Fibroblast of lung (primary cell): Measurements from ENCODE around the gene RAPGEF3. TPM values are rescaled to one million over a fixed set of nuclear protein-coding genes. Genes with fewer than 3 reads are reported as not detected.
A peak's percentile ranks its signal among the peaks of the same experiment; 100 is the strongest.

Source experiments
- DNase-seq, 2 donors: peaks; one replicate each; pipeline versions ENCODE4 v3.0.0 to v3.0.0-alpha.2; 2010; ENCODE audit warnings: low read depth in 2 of 2
- H2AFZ ChIP-seq: 2 replicates; pipeline ENCODE4 v1.5.1; 2012; ENCODE audit warnings: low read length, control low read depth, inconsistent platforms
- H3K27ac ChIP-seq: 2 replicates; pipeline ENCODE4 v1.5.1; 2011; ENCODE audit warnings: low read length, control low read depth; ENCODE audit not compliant: insufficient read depth
- H3K27me3 ChIP-seq: 2 replicates; pipeline ENCODE4 v1.5.1; 2011; ENCODE audit warnings: mild to moderate bottlenecking, low read length; ENCODE audit not compliant: control insufficient read depth, insufficient read depth
- H3K36me3 ChIP-seq: 2 replicates; pipeline ENCODE4 v1.5.1; 2011; ENCODE audit warnings: low read length; ENCODE audit not compliant: control insufficient read depth, insufficient read depth
- H3K4me1 ChIP-seq: 2 replicates; pipeline ENCODE4 v1.5.1; 2011; ENCODE audit warnings: low read length; ENCODE audit not compliant: control insufficient read depth, insufficient read depth; ENCODE audit errors: extremely low read depth
- H3K4me2 ChIP-seq: 2 replicates; pipeline ENCODE4 v1.5.1; 2011; ENCODE audit warnings: low read length, control low read depth; ENCODE audit not compliant: insufficient read depth; ENCODE audit errors: extremely low read depth
- H3K4me3 ChIP-seq, 4 experiments: fragments of 200-600 bp in 1 of 4; sonication (generic) in 1 of 4; replicated peaks in 1 of 4; 2 replicates each; pipeline ENCODE4 v1.5.1; 2011 to 2016; ENCODE audit warnings: low read length in 4 of 4, low read depth in 3 of 4, mild to moderate bottlenecking in 3 of 4, control low read depth in 2 of 4, inconsistent platforms in 1 of 4, mixed read lengths in 1 of 4; ENCODE audit not compliant: insufficient read depth in 1 of 4; ENCODE audit errors: control extremely low read depth in 1 of 4
- H3K79me2 ChIP-seq: 2 replicates; pipeline ENCODE4 v1.5.1; 2012; ENCODE audit warnings: mild to moderate bottlenecking, low read length, inconsistent platforms; ENCODE audit not compliant: control insufficient read depth, insufficient read depth
- H3K9ac ChIP-seq: 2 replicates; pipeline ENCODE4 v1.5.1; 2011; ENCODE audit warnings: mild to moderate bottlenecking, low read length, control low read depth; ENCODE audit not compliant: insufficient read depth
- H3K9me3 ChIP-seq: 2 replicates; pipeline ENCODE4 v1.5.1; 2012; ENCODE audit warnings: low read depth, low read length; ENCODE audit not compliant: control insufficient read depth, insufficient read depth
- H4K20me1 ChIP-seq: 2 replicates; pipeline ENCODE4 v1.5.1; 2011; ENCODE audit warnings: low read length; ENCODE audit not compliant: control insufficient read depth, insufficient read depth; ENCODE audit errors: extremely low read depth
- CTCF ChIP-seq, 2 donors: IDR thresholded peaks in 1 of 2; conservative IDR thresholded peaks in 1 of 2; 1 replicate in 1 of 2; 2 replicates in 1 of 2; pipeline ENCODE4 v1.5.1; 2011 to 2012; ENCODE audit warnings: low read length in 2 of 2, control low read depth in 1 of 2, inconsistent platforms in 1 of 2, low read depth in 1 of 2, mild to moderate bottlenecking in 1 of 2
- EZH2 ChIP-seq: IDR thresholded peaks from 2 replicates; pipeline ENCODE4 v1.5.1; 2012; ENCODE audit warnings: low read length, control low read depth, mild to moderate bottlenecking; ENCODE audit errors: missing control alignments
- polyA plus RNA-seq, 2 donors: library from polyadenylated mRNA; depleted of rRNA in 1 of 2; stranded (reverse) in 1 of 2; unstranded in 1 of 2; fragments of >200 nt; gene quantifications; 2 replicates each; pipeline ENCODE4 v1.2.1, GENCODE V29; 2011 to 2012; ENCODE audit warnings: missing spikeins in 1 of 2
- total RNA-seq: library from RNA; depleted of rRNA; stranded (reverse); fragments of >200 nt; gene quantifications from 2 replicates; pipeline ENCODE4 v1.2.1, GENCODE V29; 2014

The RAPGEF3 gene
- total and polyA plus RNA-seq, 2 donors (not counting 1 experiment from before 2014, with no cell fraction given), result 0.83 to 2.8 TPM

GRCh38 chr12:47725091-47725772 lies 33.4 kb downstream of the RAPGEF3 start, which contains the start of gene ENDOU:
ENDOU (minus strand) TSS chr12:47725490; CDS start chr12:47725413, 77 bp downstream.
- Histone ChIP-seq H3K27ac (peak within 1 kb of the TSS; percentile 39), H3K9me3 (no peaks in the 10 kb centered on the region), H3K4me1 (peaks cover 18% of the 10 kb centered on the region), H4K20me1 (no peaks in the 10 kb centered on the region), H2AFZ (no peak within 1 kb of the TSS), H3K79me2 (no peaks in the 10 kb centered on the region), H3K36me3 (no peaks in the 10 kb centered on the region), H3K4me2 (no peak within 1 kb of the TSS), H3K27me3 (no peaks in the 10 kb centered on the region), H3K4me3 (no peak within 1 kb of the TSS), H3K9ac (no peak within 1 kb of the TSS)
- TF ChIP-seq EZH2, result no peak
- no peak for TF ChIP-seq CTCF (conservative IDR thresholded peaks at IDR 0.05 in 1 of 2, IDR thresholded peaks at IDR 0.05 in 1 of 2; ENCODE audit: low read depth in 1 of 2, low read length in 2 of 2)
- DNase-seq, result no peak

GRCh38 chr12:47722941-47723631 lies 35.6 kb downstream of the RAPGEF3 start:
- TF ChIP-seq CTCF (conservative IDR thresholded peaks at IDR 0.05 in 1 of 2, IDR thresholded peaks at IDR 0.05 in 1 of 2; ENCODE audit: low read depth in 1 of 2, low read length in 2 of 2), result no peak
- TF ChIP-seq EZH2, result no peak
- no peak for DNase-seq

GRCh38 chr12:47722136-47722834 lies 36.4 kb downstream of the RAPGEF3 start:
- Histone ChIP-seq H3K9ac (no peak overlapping the region), H3K4me3 (no peak overlapping the region), H3K36me3 (no peaks in the 10 kb centered on the region), H2AFZ (no peak overlapping the region), H4K20me1 (no peaks in the 10 kb centered on the region), H3K4me2 (no peak overlapping the region), H3K4me1 (peaks cover 11% of the 10 kb centered on the region), H3K79me2 (no peaks in the 10 kb centered on the region), H3K27me3 (no peaks in the 10 kb centered on the region), H3K27ac (no peak overlapping the region), H3K9me3 (no peaks in the 10 kb centered on the region)
- no peak for DNase-seq
- no peak for TF ChIP-seq EZH2
- no peak for TF ChIP-seq CTCF (conservative IDR thresholded peaks at IDR 0.05 in 1 of 2, IDR thresholded peaks at IDR 0.05 in 1 of 2; ENCODE audit: low read depth in 1 of 2, low read length in 2 of 2)

More at GRCh38 chr12:47722941-47723631, 35.6 kb downstream of the RAPGEF3 start:
- H2AFZ ChIP-seq, result no peak overlapping the region
- H3K27me3 ChIP-seq, result no peaks in the 10 kb centered on the region
- no peaks in the 10 kb centered on the region for H3K36me3 ChIP-seq
- no peak overlapping the region for H3K27ac ChIP-seq
- H3K4me3 ChIP-seq, result no peak overlapping the region
- no peaks in the 10 kb centered on the region for H3K9me3 ChIP-seq
- H3K79me2 ChIP-seq, result no peaks in the 10 kb centered on the region
- H3K4me2 ChIP-seq, result no peak overlapping the region
- H3K9ac ChIP-seq, result no peak overlapping the region
- no peaks in the 10 kb centered on the region for H4K20me1 ChIP-seq
- H3K4me1 ChIP-seq, result peaks cover 8% of the 10 kb centered on the region
